NCI-H146 (cell line): ENCODE data around the gene SPSB1.

ENCODE experiments used
- DNase-seq: peaks from one replicate; lab custom pipeline; 2025; lab: John Stamatoyannopoulos, UW

Gene SPSB1

GRCh38 chr1:9300573-9300972, 7.9 kb downstream of the SPSB1 start:
- DNase-seq, result no peak

- DNase-seq, result no peak
Observed at GRCh38 chr1:9302745-9303524, 10.2 kb downstream of the SPSB1 start.

- DNase-seq, result no peak
Observed at GRCh38 chr1:9303916-9304315, 11.2 kb downstream of the SPSB1 start.

- DNase-seq, result no peak
Observed at GRCh38 chr1:9305216-9305615, 12.5 kb downstream of the SPSB1 start.

- no peak for DNase-seq
Observed at GRCh38 chr1:9306006-9306405, 13.3 kb downstream of the SPSB1 start.

- no peak for DNase-seq
Observed at GRCh38 chr1:9307303-9307702, 14.6 kb downstream of the SPSB1 start.

GRCh38 chr1:9308236-9308785, 15.6 kb downstream of the SPSB1 start:
- DNase-seq, result no peak

- no peak for DNase-seq
Observed at GRCh38 chr1:9309080-9309479, 16.4 kb downstream of the SPSB1 start.

GRCh38 chr1:9309991-9310390, 17.3 kb downstream of the SPSB1 start:
- no peak for DNase-seq

GRCh38 chr1:9311029-9311428, 18.3 kb downstream of the SPSB1 start:
- DNase-seq, result no peak

- DNase-seq, result no peak
Observed at GRCh38 chr1:9311479-9311878, 18.8 kb downstream of the SPSB1 start.

GRCh38 chr1:9312168-9312720, 19.6 kb downstream of the SPSB1 start:
- no peak for DNase-seq

GRCh38 chr1:9313576-9313975, 20.9 kb downstream of the SPSB1 start:
- no peak for DNase-seq

GRCh38 chr1:9314111-9314510, 21.4 kb downstream of the SPSB1 start:
- DNase-seq, result no peak

- DNase-seq, result no peak
Observed at GRCh38 chr1:9314711-9315379, 22.2 kb downstream of the SPSB1 start.

GRCh38 chr1:9315411-9316079, 22.9 kb downstream of the SPSB1 start:
- no peak for DNase-seq

GRCh38 chr1:9316080-9316444, 23.4 kb downstream of the SPSB1 start:
- DNase-seq, result no peak

GRCh38 chr1:9316512-9316911, 23.8 kb downstream of the SPSB1 start:
- DNase-seq, result no peak

GRCh38 chr1:9317072-9317471, 24.4 kb downstream of the SPSB1 start:
- DNase-seq, result no peak

- no peak for DNase-seq
Observed at GRCh38 chr1:9317591-9318417, 25.1 kb downstream of the SPSB1 start.

- no peak for DNase-seq
Observed at GRCh38 chr1:9319208-9319788, 26.6 kb downstream of the SPSB1 start.
